Measurements from ENCODE around the gene PCDH12. TPM values are rescaled to one million over a fixed set of nuclear protein-coding genes. Genes with fewer than 3 reads are reported as not detected.

Gene PCDH12
- total and polyA plus RNA-seq, 2 donors (not counting 3 experiments of a cell fraction or from before 2014, with no cell fraction given): 6.2 to 20.4 TPM

DNA sequence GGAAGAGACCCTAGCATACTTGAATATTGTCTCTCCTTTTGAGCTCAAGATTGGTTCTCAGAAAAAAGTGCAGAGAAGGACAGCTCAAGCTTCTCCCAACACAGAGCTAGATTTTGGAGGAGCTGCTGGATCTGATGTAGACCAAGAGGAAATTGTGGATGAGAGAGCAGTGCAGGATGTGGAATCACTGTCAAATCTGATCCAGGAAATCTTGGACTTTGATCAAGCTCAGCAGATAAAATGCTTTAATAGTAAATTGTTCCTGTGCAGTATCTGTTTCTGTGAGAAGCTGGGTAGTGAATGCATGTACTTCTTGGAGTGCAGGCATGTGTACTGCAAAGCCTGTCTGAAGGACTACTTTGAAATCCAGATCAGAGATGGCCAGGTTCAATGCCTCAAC lies 20.4 kb upstream of the PCDH12 start:
- no peaks in the 10 kb centered on the region for H3K27me3 ChIP-seq (ENCODE audit: control insufficient read depth in 2 of 2, insufficient read depth in 2 of 2, low read length in 2 of 2)

More for the DNA sequence above, 20.4 kb upstream of the PCDH12 start:
- BruUV-seq (replicated peaks): no TSS peak
- Histone ChIP-seq H3K9me1 (replicated peaks; ENCODE audit: control insufficient read depth, extremely low read depth, insufficient read depth, low read length) (no peaks in the 10 kb centered on the region), H3K9me3 (replicated peaks; ENCODE audit: control insufficient read depth, insufficient read depth, low read length) (no peaks in the 10 kb centered on the region), H2AFZ (ENCODE audit: low read depth, low read length) (no peak overlapping the region), H4K20me1 (replicated peaks; ENCODE audit: control insufficient read depth, extremely low read depth, insufficient read depth, low read length) (no peaks in the 10 kb centered on the region), H3K9ac (replicated peaks; ENCODE audit: extremely low read depth, insufficient read depth, low read length) (no peak overlapping the region), H3K36me3 (ENCODE audit: control insufficient read depth in 2 of 2, extremely low read depth in 1 of 2, insufficient read depth in 2 of 2, low read length in 2 of 2) (peaks cover 32 to 33% of the 10 kb centered on the region in 2 experiments), H3K27ac (ENCODE audit: insufficient read depth, low read depth, low read length) (no peak overlapping the region), H3K79me2 (ENCODE audit: control insufficient read depth, insufficient read depth, low read length) (peaks cover 8% of the 10 kb centered on the region), H3K4me2 (ENCODE audit: insufficient read depth, low read length) (no peak overlapping the region), H3K4me3 (replicated peaks in 1 of 3; ENCODE audit: insufficient read depth in 1 of 3, low read depth in 1 of 3, low read length in 3 of 3) (no peak overlapping the region), H3K4me1 (ENCODE audit: control insufficient read depth, extremely low read depth, insufficient read depth, low read length) (peaks cover 6% of the 10 kb centered on the region)
- CTCF ChIA-PET: interaction anchor here (1.2 to 2.7 kb wide), 6 partner anchors 9 to 313 kb away, joined by 3 to 14 read pairs (median 4); partner anchors contain the start of gene RNF14
- no peak for TF ChIP-seq GATA2 (IDR thresholded peaks at IDR 0.05; ENCODE audit: insufficient read depth, insufficient read length, low read depth, low read length)
- TF ChIP-seq, protein P1, sequence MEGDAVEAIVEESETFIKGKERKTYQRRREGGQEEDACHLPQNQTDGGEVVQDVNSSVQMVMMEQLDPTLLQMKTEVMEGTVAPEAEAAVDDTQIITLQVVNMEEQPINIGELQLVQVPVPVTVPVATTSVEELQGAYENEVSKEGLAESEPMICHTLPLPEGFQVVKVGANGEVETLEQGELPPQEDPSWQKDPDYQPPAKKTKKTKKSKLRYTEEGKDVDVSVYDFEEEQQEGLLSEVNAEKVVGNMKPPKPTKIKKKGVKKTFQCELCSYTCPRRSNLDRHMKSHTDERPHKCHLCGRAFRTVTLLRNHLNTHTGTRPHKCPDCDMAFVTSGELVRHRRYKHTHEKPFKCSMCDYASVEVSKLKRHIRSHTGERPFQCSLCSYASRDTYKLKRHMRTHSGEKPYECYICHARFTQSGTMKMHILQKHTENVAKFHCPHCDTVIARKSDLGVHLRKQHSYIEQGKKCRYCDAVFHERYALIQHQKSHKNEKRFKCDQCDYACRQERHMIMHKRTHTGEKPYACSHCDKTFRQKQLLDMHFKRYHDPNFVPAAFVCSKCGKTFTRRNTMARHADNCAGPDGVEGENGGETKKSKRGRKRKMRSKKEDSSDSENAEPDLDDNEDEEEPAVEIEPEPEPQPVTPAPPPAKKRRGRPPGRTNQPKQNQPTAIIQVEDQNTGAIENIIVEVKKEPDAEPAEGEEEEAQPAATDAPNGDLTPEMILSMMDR (IDR thresholded peaks at IDR 0.05; ENCODE audit: extremely low read depth in 1 of 2, insufficient read depth in 1 of 2, low read depth in 1 of 2, low read length in 2 of 2): no peak
- no peak for TF ChIP-seq JUN (IDR thresholded peaks at IDR 0.05; ENCODE audit: borderline replicate concordance, insufficient read depth, insufficient read length, low read depth)
- no peak for TF ChIP-seq EZH2 (IDR thresholded peaks at IDR 0.05; ENCODE audit: borderline replicate concordance, low read depth, low read length, severe bottlenecking)
- no peak for TF ChIP-seq POLR2A (IDR thresholded peaks at IDR 0.05; ENCODE audit: low read depth, low read length)
- TF ChIP-seq MYC (IDR thresholded peaks at IDR 0.05; ENCODE audit: low read depth, low read length): no peak
- no peak for TF ChIP-seq POLR2AphosphoS5 (IDR thresholded peaks at IDR 0.05; ENCODE audit: insufficient read depth, low read depth, low read length)
- TF ChIP-seq FOS (IDR thresholded peaks at IDR 0.05; ENCODE audit: borderline replicate concordance, insufficient read depth, low read length): no peak
- TF ChIP-seq, protein P2, sequence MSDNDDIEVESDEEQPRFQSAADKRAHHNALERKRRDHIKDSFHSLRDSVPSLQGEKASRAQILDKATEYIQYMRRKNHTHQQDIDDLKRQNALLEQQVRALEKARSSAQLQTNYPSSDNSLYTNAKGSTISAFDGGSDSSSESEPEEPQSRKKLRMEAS (IDR thresholded peaks at IDR 0.05; ENCODE audit: insufficient read depth, insufficient read length): no peak
- dilution Hi-C loops (cut with MboI; ENCODE audit: extremely low pct_ligation_motif_present, low sequenced_read_pairs) (loop anchor here (25.0 kb wide), 1 partner anchor 159 kb away; no protein-coding TSS in a partner anchor), intact Hi-C loops (cut with micrococcal nuclease) (no loop called here)
- POLR2A ChIA-PET: no interaction called here
- FAIRE-seq (no peak), DNase-seq (ENCODE audit: low read depth, low spot score) (no peak)
